ENCODE measurements around the gene HSDL2.

Gene HSDL2

DNA sequence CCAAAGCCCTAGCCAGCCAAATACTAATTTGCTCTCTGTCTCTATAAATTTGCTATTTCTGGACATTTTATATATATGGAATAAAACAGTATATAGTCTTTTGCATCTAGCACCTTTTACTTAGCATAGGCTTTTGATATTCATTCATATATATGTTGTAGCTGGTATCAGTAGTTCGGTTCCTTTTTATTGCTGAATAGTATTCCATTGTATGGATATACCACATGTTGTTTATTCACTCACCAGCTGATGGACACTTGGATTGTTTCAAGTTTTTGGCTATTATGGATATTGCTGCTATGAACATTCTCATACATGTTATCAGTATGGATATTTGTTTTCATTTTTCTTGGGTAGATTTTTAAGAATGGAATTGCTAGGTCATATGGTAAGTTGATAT, 82.9 kb downstream of the HSDL2 start:
- no peak for DNase-seq

DNA sequence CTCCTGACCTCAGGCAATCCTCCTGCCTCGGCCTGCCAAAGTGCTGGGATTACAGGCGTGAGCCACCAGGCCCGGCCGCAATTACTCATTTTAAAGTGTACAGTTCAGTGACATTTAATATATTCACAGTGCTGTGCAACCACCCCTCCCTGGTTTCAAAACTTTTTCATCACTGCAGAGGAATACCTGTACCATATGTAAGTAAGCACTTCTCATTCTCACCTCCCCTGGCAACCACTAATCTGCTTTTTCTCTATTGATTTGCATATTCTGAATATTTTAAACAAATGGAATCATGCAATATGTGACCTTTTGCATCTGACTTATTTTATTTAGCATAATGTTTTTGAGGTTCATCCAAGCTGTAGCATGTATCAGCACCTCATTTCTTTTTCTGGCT, 85.4 kb downstream of the HSDL2 start:
- no peak for DNase-seq

DNA sequence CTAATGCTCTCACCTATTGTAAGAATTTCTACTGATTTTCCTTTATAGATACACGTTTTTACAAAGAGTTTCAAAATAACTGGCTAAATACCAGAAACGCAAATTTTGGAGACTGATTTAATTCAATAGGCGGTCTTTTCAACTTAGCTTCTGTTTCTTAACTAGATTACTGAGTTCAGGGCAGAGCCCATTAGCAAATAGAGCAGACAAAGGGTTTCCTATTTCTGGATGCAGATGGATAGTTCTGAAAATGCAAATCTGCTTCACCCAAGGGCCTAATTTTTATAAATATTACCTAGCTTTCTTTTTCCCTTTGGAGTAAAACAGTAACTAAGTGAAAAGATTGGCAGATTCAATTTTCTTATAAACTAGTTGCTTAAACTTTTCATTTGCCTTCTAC, 93.1 kb downstream of the HSDL2 start:
- DNase-seq = no peak

GRCh38 chr9:112473986-112474385, 94.1 kb downstream of the HSDL2 start:
- no peak for DNase-seq

DNA sequence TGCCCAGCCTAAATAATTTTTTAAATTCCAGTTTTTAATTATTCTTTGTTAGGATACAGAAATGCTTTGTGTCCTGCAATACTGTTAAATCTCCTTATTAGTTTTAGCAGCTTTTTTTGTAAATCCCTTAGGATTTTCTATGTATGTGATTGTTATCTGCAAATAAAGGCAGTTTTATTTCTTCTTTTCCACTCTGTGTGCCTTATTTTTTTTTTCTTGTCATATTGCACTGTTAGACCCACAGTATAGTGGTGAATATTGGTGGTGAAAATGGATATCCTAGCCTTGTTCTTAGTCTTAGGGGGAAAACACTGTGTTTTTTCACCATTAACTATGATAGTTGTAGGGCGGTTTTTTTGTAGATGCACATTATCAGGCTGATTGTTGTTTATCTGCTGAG, 95.4 kb downstream of the HSDL2 start:
- no peak for DNase-seq

GRCh38 chr9:112477330-112477729, 97.4 kb downstream of the HSDL2 start:
- no peak for DNase-seq

GRCh38 chr9:112479221-112479620, 99.3 kb downstream of the HSDL2 start:
- DNase-seq = no peak

- DNase-seq = no peak
These were observed 104.7 kb downstream of the HSDL2 start for GRCh38 chr9:112484607-112485006.

DNA sequence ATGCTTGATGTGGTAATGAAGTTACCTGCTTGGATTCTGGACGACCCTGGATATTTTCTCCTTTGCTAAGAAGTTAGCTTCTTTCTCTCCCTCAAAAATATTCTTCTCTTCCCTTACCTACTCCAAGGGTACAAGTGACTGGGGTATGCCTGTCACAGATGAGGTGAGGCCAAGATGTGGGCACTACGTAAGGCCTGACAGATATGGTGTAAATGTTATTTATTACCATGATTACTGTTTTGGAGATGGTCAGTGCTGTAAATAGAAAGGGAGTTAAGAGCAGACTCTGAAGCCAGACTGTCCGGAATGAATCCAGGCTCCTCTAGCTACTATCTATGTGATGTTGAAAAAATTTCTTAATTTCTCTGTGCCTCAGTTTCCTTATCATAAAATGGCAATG, 105.7 kb downstream of the HSDL2 start:
- DNase-seq = no peak

DNA sequence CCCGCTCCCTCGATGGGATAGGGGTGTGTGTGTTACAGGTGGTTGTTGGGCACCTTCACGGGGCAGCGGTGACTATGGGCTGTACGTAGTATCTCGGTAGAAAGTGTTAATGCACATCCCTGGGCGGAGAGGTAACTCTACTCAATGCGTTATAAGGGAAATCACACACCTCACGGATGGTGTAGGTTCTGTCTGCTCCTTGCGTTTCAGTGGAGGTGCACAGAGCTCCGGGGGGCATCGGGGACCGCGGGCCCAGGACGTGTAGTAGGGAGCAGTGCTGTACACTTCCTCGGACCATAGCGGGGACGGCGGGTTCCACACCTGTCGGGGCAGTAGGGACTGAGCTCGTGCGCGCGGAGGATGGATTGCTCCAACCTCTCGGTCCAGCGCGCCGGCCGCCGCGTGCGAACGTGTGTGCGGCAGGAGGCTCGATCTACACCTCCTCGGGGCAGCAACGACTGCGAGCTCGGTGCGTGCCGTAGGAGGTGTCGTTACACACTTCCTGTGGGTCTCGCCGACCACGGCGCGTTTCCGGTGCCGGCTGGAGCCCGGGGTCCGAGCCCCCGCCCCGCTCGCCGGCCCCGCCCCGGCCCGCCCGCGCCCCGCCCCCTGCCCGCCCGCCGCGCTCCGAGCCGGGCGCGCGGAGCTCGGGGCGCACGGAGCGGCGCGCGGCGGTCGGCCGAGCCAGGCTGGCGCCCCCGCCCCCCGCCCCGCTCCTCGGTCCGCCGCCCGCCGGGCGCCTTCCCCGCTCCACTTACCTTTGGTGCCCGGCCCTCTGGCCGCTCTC, 106.5 kb downstream of the HSDL2 start, which contains the start of gene KIAA1958:
KIAA1958 (plus strand) TSS at position 607 of the 787 bp plus-strand sequence. CDS start 87,254 bp downstream, outside the sequence.
- peak; percentile 66 for DNase-seq

DNA sequence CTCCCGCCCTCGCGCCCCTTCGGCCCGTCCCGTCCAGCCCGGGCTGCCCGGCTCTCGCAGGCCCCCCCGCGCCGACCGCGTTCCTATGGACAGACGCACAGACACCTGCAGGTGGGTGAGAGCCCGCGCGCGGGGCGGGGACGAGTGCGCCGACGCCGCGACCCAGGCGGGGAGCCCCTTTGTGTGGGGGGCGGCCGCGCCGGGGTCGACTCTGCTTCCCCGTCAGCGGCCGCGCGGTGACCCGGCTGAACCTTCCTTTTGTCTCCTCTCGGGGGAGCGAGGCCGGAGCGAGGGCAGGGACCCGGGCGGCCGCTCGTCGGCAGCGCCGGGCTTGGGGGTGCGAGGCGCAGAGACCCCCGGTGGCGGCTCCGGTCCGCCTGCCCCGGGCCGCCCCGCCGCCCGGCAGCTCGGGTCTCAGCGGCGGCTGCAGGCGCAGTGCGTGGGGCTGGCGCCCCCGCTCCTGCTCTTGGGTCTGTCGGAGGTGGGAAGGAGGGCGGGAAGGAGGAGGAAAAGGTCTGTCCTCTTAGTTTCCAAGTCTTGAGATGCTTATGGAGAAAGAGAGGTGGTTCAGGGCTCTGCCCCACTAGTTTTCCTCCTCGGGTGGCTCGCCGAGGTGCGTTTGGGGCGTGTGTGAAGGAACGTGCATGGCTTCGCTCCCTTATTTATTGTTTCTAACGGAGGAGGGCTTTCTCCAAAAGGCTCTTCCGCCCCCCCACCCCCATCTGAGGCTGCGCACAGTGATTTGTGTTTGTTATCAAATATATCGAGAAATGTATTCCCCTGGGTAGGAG, 107.3 kb downstream of the HSDL2 start:
- peak; percentile 24 for DNase-seq

DNA sequence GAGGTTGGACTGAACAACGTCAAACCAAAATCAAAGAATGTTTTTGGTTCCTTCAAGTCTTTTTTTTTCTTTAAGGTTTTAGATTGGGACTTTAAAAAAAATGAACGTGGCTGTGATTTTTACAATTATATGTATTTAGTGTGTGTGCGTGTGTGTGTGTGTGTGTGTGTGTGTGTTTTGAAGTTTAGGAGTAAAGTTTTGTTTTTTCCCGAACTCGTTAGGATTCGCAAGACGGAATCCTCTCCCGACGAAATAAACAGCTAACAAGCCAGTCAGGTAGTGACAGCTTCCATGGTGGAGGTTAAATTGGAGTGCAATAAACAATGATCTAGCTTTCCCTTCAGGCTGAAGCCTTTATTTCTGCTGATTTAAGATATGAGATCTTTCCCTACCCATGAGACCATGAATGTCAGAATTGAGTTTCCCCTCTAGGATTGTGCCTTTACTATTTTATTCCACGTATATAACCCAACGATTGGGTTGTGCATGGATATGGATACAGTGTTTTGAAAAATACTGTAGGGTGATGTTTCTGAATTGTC, 108.0 kb downstream of the HSDL2 start:
- DNase-seq = no peak

GRCh38 chr9:112489039-112489546, 109.2 kb downstream of the HSDL2 start:
- no peak for DNase-seq

GRCh38 chr9:112489876-112490666, 110.2 kb downstream of the HSDL2 start:
- no peak for DNase-seq

- DNase-seq = no peak
These were observed 113.7 kb downstream of the HSDL2 start for GRCh38 chr9:112493393-112494137.

- no peak for DNase-seq
These were observed 114.2 kb downstream of the HSDL2 start for GRCh38 chr9:112494153-112494552.

- DNase-seq = no peak
These were observed 115.7 kb downstream of the HSDL2 start for GRCh38 chr9:112495614-112496013.

GRCh38 chr9:112496074-112496722, 116.3 kb downstream of the HSDL2 start:
- DNase-seq = no peak

DNA sequence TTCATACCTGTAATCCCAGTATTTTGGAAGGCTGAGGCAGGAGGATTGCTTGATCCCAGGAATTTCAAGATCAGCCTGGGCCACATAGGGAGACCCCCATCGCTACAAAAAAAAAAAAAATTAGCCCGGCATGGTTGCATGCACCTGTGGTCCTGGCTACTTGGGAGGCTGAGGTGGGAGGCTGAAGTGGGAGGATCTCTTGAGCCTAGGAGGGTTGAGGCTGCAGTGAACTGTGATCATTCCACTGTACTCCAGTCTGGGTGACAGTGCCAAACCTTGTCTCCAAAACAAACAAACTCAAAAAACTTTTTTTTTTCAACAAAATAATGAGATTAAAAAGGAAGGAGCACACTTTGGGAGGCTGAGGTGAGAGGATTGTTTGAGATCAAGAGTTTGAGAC, 120.9 kb downstream of the HSDL2 start:
- DNase-seq = no peak

- DNase-seq = no peak
These were observed 121.4 kb downstream of the HSDL2 start for GRCh38 chr9:112501287-112501686.

GRCh38 chr9:112502175-112502946, 122.5 kb downstream of the HSDL2 start:
- no peak for DNase-seq
